Measurements from ENCODE around the gene APOO.
A peak's percentile ranks its signal among the peaks of the same experiment; 100 is the strongest.
"Not testable (repeated sequence)": the region's sequence is repeated elsewhere in the genome, so short reads cannot be mapped to it uniquely, and the experiment has no call there.

The APOO gene

DNA sequence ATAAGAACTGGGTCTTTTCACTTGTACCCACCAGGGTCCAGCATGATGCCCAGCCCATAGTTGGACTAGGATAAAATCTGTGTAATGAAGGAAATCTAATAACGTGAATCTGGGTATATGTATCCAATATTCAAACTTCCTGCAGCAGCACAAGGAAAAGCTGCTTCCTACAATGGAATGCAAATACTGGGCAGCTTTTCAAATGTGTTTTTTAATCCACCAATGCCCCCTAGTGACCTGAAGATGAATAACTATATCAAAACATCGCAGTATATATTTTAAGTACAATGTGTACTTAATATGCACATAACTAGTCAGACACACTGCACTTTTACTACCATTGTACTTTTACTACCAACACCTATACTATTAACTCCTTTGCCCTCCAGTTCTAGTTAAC, 5.3 kb downstream of the APOO start:
- DNase-seq, result no peak

DNA sequence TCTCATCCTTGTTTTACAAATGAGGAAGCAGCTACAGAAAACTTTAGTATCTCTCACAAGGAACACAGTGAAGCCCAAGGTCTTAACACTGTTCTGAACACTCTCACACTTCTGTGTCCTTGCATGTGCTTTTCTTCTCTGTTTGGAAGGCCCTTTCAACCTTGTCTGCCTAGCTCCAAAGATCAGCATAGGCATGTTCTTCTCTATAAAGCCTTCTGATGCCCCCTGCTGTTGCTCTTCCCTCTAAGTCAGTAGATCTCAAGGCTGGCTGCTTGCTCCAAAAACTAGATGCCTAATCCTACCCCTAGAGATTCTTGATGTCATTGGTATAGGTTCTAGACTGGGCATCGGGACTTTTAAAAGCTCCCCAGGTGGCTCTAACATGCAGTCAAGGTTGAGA, 5.9 kb downstream of the APOO start:
- DNase-seq, result peak; percentile 15

DNA sequence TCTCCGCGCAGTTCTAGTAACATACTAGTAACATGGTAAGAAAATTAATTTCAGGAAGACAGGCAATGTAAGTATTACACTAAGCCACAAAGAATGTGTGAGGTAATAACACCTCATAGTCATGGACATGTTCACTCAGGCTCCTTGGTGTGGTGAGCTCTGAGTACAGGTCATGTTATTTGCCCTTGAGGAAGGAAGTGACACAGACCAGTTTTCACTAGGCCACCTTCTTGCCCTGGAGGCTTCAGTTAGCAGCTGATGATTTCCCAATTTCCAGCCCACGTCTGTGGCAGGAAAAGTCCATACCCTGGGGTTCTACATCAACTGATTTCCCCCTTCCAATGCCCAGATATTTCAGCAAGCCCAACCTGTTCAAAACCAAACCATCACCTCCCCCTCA, 6.7 kb downstream of the APOO start:
- no peak for DNase-seq

DNA sequence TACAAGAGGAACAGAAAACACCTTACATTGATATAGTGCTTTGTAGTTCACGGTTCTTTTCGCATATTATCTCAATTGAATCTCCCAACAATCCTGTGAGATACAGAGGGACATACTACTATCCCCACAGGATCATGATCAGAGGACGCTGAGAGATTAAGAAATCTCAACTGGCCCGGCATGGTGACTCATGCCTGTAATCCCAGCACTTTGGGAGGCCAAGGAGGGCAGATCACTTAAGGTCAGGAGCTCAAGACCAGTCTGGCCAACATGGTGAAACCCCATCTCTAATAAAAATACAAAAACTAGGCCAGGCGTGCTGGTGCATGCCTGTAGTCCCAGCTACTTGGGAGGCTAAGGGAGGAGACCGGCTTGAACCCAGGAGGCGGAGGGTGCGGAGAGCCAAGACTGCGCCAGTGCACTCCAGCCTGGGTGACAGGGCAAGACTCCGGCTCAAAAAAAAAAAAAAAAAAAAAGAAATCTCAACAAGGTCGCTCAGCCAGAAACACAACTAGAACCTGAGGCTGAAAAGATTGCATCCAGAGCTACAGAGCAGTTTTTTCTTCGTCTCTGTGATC, 7.4 kb downstream of the APOO start:
- DNase-seq, result no peak

DNA sequence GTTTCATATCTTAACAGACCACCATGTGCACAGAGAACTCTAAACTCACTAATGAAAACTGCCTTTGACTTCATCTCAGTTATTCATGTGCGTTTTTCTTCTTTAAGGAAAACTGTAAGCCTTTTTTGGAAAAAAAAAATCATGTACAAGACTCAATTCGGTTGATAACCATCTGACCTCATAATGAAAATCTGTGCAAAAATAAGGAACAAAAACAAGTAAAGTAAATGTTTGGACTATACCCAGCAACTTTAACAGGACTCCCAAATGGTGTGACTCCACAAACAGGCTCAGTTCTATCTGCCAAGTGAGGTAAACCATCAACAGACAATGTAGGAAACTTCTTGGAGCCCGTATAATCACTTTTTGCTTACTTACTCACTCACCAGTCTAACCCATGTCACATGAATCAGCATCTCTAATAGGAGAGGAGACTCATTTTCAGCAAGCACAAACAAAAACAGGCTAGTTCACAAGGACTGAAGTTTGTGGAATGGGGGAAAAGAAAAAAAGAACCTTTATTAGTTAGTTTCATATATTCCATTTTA, 9.3 kb downstream of the APOO start:
- no peak for DNase-seq

DNA sequence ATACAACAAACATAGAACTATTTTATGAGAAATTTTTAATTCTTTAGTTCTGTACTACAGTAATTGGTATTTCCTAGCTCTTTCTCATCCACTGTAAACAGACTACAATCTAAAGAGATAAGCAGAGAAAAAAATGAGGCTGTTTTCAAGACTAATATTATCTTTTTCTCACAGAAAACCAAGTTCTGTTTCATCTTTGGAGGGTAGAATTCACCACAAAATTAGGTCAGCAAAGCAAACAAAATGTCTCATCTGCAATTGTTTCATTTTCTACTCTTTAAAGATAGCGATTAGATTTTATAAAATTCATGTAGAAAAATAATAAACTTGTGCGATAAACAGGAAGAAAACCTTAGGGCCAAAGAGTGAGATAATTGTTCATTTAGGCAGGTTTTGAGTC, 10.8 kb downstream of the APOO start:
- DNase-seq, result no peak

DNA sequence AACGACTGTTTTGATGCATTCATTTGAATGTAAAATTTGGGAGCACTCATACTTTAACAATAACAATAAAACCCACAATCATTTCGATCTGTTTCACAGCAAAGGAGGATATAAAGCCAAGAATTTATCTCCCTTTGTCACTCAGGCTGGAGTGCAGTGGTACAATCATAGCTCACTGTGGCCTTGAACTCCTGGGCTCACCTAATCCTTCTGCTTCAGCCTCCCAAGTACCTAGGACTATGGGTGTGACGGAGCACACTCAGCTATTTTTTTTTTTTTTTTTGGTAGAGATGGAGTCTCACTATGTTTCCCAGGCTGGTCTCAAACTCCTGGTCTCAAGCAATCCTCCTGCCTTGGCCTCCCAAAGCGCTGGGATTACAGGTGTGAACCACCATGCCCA, 11.2 kb downstream of the APOO start:
- not testable (repeated sequence) for DNase-seq

DNA sequence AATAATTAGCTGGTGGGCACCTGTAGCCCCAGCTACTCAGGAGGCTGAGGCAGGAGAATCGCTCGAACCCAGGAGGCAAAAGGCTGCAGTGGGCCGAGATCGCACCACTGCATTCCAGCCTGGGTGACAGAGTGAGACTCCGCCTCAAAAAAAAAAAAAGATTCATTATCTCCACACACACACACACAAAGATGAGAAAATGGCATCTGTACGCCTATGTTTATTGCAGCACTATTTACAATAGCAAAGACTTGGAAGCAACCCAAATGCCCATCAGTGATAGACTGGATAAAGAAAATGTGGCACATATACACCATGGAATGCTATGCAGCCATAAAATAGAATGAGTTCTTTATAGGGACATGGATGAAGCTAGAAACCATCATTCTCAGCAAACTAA, 12.7 kb downstream of the APOO start:
- DNase-seq, result not testable (repeated sequence)

DNA sequence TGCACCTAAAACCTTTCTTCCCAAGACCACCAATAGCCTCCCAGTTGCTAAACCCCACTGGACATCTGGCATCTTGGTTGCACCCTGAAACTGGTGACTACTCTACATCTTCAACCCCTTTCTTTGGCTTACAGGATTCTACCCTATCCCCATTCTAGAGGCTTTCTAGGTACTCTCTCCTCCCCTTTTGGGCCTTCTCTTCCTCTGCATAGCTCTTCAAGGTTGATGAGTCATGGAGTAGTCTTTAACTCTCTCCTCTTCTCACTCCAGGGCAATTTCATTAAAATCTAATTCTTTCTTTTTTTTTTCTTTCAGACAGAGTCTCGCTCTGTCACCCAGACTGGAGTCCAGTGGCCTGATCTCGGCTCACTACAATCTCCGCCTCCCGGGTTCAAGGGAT, 16.8 kb downstream of the APOO start:
- no peak for DNase-seq

DNA sequence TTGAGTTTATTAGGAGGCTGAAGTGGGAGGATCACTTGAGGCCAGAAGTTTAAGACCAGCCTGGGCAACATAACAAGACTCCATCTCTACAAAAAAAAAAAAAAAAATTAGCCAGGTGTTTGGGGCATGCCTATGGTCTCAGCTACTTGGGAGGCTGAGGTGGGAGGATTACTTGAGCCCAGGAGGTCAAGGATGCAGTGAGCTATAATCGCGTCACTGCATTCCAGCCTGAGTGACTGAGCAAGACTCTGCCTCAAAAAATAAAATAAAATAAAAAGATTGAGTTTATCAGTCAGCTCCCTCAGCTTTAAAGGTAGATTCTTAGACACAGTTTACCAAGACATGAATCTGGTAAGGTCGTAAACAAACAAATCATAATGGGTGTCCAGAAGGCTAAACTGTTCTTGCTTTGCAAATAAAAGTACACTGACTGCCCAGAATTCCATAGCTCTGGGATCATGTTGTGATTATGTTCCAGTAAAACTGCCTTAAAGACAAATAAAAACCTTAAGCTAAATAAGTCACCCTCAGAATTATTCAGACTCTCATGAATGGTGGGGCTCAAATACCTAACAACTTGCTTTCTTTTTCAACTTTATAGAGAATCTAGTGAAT, 18.7 kb downstream of the APOO start:
- DNase-seq, result no peak

DNA sequence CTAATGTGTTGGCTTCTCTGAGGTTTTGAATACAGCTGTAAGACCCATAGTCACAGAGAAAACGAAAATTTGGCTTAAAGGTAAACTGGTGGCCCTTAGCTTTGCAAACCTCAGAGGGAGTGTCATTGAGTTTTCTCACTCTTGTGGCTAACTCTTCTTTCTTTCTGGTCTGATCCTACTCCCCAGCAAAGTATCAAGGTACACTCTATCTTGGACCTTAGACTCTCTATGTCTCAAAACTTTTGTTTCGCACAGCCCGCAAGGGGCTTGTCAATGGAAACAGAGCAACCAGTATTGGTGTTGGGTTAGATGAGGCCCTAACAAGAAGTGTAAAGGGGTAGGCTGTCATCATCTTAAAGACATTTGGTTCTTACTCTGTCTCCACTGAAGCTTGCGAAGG, 19.8 kb downstream of the APOO start:
- DNase-seq, result no peak

DNA sequence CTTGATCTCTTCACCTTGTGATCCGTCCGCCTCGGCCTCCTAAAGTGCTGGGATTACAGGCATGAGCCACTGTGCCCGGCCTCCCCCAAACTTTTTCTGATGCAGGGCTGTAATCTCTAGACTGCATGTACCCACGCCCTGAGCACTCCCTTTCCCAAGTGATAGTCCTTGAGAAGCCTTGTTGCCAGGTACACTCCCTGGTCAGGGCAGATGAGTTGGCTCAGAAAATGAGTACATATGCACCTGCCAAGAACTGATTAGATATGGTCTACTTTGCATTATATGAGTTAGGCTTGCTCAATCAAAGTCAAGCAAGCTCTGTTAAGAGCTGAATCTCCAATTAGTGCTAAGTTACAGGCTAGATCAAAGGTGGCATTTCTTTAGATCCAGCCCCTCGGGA, 20.3 kb downstream of the APOO start:
- DNase-seq, result no peak

DNA sequence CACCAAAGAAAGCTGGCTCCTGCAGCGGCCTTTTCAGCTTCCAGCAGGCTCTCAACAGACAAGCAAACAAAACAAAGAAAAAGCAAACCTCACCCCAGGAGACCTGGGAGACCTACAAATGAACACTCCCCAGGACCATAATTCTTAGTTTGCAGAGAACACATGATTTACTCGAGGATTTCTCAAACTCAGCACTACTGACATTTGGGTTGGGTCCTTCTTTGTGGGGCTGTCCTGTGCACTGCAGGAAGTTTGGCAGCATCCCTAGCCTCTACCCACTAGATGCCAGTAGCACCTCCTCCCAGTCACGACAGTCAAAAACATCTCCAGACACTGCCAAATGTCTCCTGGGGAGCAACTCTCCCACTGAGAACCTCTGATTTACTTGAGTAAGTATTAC, 21.9 kb downstream of the APOO start:
- no peak for DNase-seq

DNA sequence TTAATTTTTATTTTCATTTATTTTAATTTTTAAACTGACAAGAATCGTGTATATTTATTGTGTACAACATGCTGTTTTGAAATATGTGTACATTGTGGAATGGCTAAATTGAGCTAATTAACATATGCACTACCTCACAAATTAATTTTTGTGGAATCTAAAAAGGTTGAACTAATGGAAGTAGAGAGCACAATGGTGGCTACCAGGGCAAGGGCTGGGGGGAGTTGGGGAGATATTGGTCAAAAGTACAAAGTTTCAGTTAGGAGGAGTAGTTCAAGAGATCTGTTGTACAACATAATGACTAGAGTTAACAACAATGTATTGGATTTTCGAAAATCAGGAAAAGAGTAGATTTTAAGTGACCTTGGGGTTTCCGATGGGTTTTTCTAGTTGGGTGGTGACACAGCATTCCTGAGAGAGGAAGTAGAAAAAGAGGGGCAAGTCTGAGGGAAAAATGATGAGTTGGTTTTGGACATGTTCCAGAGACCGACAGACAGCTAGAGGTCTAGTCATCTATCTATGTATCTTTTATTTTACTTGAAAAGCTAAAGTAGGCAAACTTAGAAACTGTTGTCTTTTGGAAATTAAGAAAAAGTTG, 23.2 kb downstream of the APOO start:
- DNase-seq, result no peak

DNA sequence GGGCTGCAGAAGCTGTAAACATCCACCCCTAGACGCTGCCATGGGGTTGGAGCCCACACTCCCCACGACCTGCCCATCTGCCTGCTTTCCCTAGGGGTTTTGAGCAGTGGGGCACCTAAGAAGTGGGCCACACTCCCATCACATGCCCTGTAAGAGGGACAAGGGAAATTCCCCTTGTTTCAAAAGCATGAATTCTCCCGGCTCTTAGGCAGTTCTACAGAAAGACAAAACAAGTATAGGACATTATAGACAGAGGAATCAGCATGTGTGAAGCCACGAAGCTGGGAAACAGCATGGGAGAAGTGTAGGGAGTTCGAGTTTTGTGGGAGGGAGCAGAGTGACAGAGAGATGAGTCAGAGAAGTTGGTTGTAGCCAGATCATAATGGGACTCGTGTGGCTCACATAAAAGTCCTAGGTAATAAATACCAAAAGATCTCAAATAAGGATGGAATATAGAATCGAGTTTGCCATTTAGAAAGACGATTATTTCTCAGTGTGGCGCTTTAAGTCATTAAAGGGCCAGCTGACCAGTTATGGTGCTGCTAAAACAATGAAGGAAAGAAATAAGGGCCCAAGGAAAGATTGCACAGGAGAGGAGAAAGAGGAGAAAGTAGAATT, 23.9 kb downstream of the APOO start:
- DNase-seq, result no peak

DNA sequence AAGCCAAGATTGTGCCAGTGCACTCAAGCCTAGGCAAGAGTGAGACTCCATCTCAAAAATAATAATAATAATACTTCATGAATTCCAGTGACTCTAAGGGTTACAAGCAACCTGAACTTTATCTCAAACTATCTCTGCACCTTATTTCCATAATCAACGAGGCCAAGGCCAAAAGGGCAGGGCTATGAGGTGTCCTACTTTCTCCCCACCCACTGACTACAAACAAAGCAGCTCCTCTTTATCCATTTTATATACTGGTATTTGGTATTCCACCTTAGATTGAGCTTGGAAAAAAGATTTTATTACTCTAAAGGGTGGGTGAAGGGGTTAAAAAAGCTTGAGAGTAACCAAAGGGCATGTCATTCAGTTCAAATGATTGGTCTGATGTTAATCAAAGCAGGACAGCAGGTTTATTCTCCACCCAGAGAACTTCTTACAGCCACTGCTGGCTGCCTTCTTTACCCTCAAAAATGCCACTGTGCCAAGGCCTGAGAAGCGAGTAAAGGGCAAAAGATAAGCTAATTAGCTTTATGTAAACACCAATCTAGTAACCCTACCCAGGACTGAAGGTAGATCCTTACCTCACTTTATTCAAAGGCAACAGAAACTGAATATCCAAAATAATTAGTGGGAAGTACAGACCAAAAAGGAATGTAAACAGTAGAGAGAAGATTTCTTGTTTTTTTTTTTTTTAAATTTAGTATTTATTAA, 28.2 kb downstream of the APOO start:
- no peak for DNase-seq

DNA sequence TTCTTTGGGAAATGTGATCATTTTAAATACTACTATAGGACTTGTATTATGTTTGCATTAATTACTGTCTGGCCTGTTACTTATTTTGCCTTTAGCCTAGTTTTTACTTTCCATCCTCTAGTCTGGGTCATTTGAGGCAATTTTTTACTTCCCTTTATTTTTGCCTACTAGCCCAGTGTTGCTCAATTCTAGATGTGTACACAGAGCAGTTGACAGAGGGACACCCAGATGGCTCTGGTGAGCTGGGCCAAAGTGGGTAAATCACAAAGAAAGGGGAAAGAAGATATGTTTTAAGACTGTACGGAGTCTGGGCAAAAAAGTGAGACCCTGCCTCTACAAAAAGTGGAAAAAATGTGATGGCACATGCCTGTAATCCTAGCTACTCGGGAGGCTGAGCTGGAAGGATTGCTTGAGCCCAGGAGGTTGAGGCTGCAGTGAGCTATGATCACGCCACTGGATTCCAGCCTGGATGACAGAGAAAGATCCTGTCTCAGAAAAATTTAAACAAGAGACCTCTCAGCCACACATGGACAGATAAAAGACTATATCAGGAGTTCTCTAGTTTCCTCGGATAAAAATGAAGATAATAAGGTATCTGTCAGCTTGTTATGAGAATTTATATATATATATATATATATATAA, 35.7 kb downstream of the APOO start:
- no peak for DNase-seq

DNA sequence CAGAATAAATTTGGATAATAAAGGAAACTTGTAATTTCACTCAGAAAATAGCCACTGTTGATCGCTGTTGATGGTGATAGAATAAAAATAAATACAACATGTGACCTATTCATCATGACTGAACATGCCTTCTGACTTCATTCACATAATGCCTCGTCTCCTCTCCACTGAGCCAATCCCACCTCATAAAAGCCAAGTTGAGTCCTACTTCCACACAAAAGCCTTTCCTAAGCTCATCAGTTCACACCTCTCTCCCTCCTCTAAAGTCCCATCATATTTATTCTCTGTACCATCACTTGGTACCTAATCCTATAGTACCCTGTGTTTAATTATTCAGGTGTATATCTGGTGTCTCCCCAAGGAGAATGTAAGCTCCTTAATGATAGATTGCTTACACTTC, 37.7 kb downstream of the APOO start:
- no peak for DNase-seq

DNA sequence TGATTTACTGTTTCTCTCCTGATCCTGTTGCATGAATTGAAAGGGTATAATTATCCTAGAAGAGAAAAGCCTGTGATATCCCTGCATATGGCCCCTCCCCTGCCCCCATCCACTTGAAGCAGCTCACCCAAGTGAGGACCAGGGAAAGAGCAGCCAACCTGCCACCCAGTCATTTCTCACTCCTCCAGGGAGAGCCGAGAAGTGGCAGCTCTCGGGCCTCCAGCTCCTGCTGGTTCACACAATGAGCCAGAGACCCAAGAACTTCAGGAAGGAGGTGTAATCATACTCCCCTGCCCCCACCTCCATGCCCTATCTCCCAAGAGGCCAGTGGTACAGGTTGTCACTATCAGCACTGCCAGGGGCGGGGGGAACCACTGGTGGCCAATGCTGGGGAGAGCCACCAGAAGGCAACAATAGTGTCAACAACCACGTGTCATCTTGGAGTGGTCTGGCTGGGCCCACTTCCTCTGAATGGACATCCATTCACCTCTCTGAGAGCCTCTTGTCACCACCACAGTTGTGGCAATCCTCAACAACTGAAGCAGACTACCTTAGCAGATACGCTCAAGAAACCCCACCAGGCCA, 42.9 kb downstream of the APOO start:
- no peak for DNase-seq

DNA sequence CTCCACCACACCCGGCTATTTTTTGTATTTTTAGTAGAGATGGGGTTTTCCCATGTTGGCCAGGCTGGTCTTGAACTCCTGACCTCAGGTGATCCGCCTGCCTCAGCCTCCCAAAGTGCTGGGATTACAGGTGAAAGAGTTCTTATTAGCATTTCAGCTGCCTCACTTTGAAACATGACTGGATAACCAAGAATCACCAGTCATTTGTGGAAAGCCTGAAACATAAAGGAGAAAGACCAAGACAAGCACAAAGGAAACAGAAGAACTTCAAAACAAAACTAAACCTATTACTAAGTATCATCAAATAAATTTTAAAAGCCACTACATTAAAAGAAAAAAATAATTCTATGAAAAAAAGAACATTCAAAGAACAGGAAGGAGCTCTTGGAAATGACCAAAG, 45.8 kb downstream of the APOO start:
- not testable (repeated sequence) for DNase-seq

DNA sequence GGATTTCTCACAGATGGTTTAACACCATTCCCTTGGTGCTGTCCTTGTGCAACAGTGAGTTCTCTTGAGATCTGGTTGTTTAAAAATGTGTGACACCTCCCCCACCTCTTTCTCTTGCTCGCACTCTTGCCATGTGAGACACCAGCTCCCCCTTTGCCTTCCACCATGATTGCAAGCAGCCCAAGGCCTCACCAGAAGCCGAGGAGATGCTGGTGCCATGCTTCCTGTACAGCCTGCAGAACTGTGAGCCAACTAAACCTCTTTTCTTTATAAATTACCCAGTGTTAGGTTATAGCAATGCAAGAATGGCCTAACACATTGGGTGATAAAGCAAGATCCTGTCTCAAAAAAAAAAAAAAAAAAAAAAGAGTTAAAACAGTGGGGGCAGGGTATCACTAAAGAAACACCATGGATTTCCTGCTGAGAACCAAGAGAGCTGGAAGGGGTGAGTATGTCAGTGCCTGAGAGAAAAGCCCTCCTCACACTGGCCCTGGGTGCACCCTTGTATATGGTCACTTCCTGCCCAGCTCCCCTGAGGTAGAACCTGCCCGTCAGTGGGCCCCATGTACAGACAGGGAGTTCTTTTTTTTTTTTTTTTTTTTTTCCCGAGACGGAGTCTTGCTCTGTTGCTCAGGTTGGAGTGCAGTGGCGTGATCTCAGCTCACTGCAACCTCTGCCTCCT, 46.4 kb downstream of the APOO start:
- no peak for DNase-seq

DNA sequence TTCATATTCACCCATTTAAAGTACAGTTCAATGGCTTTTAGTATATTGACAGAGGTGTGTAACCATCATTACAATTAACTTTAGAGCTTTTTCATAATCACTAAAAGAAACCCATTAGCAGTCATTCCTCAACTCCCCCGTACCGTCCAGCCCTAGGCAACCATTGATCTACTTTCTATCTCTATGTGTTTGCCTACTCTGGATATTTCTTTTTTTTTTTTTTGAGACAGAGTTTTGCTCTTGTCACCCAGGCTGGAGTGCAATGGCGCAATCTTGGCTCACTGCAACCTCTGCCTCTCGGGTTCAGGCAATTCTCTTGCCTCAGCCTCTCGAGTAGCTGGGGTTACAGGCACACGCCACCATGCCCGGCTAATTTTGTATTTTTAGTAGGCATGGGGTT, 48.5 kb downstream of the APOO start:
- not testable (repeated sequence) for DNase-seq
